ENCODE measurements around the gene FAM3C. TPM values are rescaled to one million over a fixed set of nuclear protein-coding genes. Genes with fewer than 3 reads are reported as not detected.
"Not testable (repeated sequence)": the region's sequence is repeated elsewhere in the genome, so short reads cannot be mapped to it uniquely, and the experiment has no call there.

The FAM3C gene
- total RNA-seq, 1 experiment from 2014 or later = 225 TPM

GRCh38 chr7:121331048-121331447 is 65.1 kb downstream of the FAM3C start:
- no peak for DNase-seq (ENCODE audit: low read depth)

DNA sequence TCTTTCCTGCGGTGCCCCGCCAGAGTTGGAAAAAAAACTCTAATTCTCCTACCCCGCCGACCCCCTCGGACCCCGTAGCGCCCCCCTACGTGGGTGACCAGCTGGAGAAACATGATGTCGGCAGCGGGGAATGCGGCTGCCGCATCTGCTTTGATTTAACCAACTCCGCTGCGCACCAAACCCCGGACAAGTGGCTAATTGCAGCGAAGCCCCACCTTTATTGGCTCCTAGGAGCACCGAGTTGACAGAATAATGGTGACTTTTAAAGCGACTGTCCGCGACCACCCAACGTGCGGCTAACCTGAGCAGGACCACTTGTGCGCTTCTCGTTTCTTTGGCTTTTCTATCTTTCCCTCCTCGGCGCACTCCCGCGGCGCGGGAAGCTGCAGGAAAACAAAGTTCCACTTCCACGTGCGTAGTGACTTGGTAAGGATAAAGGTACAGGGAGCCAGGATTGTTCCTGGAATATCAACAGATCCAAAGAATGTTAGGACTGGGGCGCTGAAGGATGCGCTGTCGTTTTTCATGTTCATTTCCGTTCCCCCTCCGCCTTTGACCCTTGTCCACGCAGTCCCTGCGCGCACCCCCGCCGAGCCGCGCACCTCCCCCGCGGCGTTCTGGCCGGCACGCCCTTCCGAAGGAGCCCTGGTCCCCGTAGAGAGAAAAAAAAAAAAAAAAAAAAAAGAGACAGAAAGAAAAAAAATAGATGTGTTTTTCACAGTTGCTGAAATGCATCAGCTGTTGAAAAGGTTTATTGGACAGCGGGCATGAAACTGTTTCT is 65.9 kb downstream of the FAM3C start:
- DNase-seq (ENCODE audit: low read depth) = no peak

DNA sequence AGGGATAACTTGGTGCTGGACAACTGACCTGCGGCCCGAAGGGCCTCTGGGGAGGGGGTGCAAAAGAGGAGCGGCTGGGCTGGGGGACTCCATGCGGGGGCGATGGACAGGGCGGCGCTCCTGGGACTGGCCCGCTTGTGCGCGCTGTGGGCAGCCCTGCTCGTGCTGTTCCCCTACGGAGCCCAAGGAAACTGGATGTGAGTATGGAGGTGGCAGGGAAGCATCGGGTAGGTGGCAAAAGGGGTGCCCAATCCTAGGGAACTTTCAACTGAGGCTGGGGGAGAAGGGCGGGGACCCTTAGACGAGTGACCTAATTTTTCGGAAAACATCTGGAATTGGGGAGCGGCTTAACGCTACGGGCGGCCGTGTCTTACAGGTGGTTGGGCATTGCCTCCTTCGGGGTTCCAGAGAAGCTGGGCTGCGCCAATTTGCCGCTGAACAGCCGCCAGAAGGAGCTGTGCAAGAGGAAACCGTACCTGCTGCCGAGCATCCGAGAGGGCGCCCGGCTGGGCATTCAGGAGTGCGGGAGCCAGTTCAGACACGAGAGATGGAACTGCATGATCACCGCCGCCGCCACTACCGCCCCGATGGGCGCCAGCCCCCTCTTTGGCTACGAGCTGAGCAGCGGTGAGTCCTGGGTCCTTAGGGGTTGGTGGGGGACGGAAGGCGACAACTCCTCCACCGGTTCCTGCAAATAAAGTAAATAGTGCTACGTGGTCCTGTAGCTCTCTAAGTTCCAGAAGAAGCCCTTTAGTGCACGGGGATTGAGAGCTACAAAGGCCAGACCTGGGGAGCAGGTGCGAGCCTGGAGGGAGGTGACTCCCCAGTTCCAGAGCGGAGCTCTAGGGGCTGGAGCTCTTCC is 66.7 kb downstream of the FAM3C start:
- no peak for DNase-seq (ENCODE audit: low read depth)

DNA sequence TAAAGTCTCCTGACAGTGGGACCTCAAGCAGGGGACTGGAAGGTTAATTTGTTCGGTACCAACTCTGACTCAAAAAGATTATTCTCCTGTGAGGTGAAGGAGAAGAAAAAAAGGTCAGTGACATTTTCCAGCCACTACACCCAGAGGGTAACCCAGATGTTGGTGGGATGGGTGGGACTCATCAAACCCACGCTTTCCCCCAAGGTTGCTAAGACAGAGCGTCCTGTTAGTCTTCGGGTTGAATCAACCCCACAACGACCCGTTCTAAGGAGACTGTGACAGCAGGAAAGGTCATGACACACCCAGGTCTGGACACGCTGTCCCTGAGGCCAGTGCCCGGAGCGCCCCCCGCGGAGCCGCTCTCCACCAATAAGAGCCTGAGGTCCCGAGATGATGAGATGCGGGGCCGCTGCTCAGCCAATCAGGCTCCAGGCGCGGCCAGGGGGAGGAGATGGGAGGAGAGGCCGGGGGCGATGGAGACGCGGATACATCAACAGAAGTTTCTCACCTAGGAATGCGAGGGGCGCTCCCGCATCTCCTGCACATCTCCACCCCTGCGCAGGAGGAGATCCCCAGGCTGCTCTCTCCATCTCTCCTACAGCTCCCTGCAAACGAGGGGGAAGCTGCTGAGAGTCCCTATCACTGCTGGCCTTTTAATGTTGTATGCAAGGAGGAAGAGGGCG is 67.5 kb downstream of the FAM3C start, which contains the start of gene WNT16:
WNT16 (plus strand) TSS at position 493 of the 683 bp plus-strand sequence. CDS start 293 bp downstream, outside the sequence.
- DNase-seq (ENCODE audit: low read depth) = no peak

GRCh38 chr7:121327671-121328070 is 68.4 kb downstream of the FAM3C start:
- DNase-seq (ENCODE audit: low read depth) = no peak

- peak; percentile 36 for DNase-seq (ENCODE audit: low read depth)
These were observed 72.4 kb downstream of the FAM3C start for GRCh38 chr7:121323515-121324302.

DNA sequence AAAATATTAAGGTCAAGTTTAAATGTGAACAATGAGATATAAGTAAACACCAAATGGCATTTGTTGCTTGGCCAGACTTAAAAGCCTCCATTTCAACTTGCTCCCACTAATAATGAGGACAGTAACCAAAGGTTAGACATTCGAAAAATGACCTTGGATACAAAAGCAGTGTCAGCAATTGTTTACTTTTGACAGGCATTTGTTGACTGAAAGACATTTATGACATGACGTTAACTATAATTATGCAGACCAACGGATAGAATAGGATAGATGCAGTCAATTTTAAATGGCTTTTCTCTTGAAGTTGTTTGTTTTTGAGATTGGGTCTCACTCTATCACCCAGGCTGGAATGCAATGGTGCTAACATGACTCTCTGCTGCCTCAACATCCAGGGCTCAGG is 73.6 kb downstream of the FAM3C start:
- DNase-seq (ENCODE audit: low read depth) = no peak

- DNase-seq (ENCODE audit: low read depth) = not testable (repeated sequence)
These were observed 80.9 kb downstream of the FAM3C start for GRCh38 chr7:121315170-121315569.

DNA sequence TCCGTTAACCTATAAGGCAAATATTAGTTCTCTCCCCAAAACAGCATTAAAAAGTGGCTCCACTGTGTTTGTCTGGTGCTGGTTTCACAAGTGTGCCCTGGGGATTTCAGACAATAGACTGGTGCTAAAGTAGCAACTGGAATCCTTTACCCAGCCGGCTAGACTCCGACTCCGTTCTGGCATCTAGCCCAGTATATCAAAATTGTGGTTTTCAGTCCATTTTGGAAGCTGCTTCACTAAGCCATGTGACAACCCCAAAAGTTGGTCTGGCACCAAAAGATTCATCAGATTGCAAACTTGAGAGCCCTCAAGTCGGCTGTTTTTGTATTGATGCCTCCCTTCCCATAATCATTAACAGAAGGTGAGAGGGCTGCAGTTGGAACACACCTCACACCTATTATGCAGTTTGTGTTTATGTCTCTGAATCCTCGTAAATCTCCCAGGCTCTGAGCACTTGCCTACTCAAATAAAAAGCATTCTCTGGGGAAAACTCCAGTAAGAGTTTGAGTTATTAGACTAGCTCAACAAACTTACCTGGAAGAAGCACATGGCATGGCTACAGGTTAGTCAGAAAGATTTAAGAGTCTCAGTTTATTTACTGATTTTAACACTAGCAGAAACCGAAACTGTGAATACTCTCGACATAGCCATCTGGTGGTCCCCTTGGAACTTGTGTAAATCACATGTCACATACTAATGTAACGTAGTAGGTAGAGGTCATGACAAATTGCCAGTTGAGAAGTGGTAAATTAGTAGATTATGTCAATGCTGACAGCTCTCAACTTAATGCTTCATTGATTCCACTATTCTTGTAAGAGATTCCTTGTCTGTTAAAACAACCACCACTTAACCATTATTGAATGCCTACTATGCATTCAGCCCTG is 82.1 kb downstream of the FAM3C start:
- peak; percentile 93 for DNase-seq (ENCODE audit: low read depth)

- peak; percentile 72 for DNase-seq (ENCODE audit: low read depth)
These were observed 82.8 kb downstream of the FAM3C start for GRCh38 chr7:121313220-121313792.

DNA sequence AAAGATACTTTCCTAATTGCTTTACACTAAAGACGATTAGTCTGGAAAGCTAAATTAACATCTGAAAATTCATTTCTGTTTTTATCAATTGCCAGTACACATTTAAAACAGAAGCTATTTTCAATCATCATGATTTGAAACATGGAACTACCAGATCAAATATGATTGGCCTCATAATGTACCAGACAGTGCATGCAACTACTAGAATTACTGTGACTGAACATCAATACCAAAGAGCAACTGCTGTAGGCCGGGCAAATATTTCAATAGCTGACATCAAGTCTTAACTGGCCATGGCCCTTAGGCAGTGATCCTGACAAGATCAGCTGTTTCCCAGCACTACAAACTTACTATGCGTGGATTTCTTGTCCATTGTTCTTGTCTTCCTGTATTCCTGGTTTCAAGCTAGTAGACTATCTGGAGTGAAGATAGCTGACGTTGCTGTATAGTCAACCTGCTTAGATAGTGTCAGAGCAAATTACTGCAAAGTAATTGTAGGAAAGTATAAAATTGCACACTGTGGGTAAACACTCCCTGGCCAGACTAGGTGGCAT is 89.0 kb downstream of the FAM3C start:
- DNase-seq (ENCODE audit: low read depth) = no peak

DNA sequence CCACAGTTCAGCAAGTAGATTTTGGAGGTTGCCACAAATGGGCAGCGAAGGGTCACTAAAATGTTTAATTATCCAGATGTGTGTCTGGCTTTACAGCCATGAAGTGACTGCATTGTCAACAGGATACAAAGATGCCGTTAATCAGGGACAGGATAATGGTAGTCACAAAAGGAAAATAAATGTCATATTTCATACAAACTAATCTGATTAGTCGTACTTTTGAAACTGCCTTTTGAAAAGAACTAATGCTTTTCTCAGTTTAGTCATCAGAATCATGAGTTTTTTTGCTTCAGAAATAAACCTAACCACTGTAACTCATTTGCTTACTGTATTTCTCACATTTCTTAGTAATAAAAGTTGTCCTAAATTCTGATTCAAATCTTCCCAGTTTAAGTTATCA is 89.5 kb downstream of the FAM3C start:
- DNase-seq (ENCODE audit: low read depth) = no peak

GRCh38 chr7:121305109-121305508 is 91.0 kb downstream of the FAM3C start:
- DNase-seq (ENCODE audit: low read depth) = no peak

DNA sequence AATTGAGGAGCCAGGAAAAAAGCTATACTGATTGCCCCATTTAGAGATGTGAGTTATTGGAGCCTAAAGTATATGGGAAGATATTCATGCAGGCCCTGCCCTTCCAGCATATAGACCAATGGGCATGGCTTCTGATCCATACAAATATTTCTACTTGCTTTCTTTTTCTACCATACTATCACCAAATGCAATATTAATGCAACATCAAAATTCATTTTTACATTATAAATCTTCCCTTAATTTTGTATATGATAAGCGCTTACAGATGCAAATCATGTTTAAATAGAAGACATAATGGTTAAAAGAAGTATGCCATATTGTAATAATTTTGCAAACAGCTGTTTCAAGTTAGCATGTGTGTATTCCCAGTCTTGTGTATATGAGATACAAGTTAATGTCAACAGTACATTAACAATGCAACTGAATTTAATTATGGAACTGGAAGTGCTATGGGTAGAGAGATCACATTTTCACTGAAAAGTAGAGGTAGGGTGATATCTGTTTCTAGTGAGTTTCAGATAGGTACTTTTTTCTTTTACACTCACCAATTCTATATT is 91.9 kb downstream of the FAM3C start:
- DNase-seq (ENCODE audit: low read depth) = no peak

DNA sequence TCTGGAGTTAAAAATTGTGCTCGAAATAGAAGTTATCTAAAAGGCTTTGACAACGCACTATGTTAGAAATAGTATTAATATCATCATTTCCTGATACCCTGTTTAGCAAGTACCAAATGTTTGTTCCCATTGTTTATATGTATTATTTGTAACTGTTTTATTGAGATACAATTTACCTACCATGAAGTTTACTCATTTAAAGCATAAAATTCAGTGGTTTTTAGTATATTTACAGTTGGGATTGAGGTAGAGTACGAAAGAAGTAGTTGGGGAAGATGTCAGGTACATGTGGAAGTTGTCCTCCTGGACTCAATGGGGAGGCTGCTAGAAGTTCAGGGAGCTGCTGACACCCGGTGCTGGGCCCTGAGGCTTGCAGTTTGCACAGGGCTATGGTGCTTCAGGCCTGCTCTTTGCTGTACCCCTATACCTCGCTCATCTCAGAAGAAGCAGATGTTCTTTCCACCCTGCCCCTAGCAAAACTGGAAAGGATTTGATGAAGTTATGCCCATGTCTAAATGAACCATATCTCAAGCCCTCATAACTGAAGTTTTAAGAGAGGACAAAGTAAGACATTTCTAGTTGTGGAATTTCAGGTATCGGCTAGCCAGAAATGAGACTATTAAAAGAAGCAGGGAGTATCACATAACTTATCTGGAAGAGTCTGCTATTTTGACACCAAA is 92.5 kb downstream of the FAM3C start:
- DNase-seq (ENCODE audit: low read depth) = no peak

- peak; percentile 88 for DNase-seq (ENCODE audit: low read depth)
These were observed 93.8 kb downstream of the FAM3C start for GRCh38 chr7:121302214-121302745.

DNA sequence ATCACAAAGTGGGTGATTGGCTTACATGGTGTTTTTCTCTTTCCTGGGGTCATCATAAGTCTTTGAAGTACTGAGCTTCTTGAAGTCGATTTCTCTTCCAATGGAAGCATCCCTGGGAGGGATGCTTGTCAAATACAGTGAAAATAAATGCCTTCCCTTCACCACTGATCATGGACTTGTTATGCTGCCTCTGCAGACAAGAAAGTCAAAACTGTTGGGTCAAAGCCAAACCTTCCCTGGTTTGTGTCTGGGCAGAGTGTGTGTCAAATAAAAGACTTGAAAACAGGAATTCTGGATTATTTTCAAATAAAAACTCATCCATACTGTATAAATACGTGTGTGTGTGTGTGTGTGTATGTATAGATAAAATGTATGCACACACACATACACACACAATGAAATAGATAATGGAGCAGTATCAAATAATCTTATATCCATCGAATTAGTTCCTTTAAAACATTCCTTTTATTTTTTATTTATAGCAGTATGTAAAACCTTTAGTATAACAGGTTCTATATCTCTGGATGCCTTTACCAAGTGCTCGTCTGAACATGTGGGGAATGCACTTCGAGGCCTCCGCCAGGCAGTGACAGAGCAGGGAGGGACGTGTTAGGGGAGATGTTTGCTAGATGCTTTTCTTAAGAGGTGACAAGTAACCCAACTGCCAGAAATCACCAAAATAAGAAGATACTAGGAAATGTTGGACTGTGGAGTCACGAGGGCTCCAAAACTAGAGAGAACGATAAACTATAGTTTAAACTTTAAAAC is 94.5 kb downstream of the FAM3C start:
- DNase-seq (ENCODE audit: low read depth) = peak; percentile 26
